DND-41 (cell line): ENCODE results near the gene DHRS7B.

ENCODE experiments used
- ATAC-seq: fragments of 200-7000 bp; cut with Tn5 transposase; 3 replicates; pipeline ENCODE4 v1.9.1; 2021; ENCODE audit warnings: low read depth; ENCODE audit not compliant: insufficient read depth
- DNase-seq: peaks from one replicate; pipeline ENCODE4 v3.0.0-alpha.2; 2020
- H2AFZ ChIP-seq: 2 replicates; pipeline ENCODE4 v1.6.0; 2012; ENCODE audit warnings: low read depth, low read length
- H3K27ac ChIP-seq: 2 replicates; pipeline ENCODE4 v1.5.1; 2012; ENCODE audit warnings: low read length, inconsistent platforms
- H3K27me3 ChIP-seq: fragments of 200-600 bp; sonication (generic); 2 replicates; pipeline ENCODE4 v1.6.0; 2012; ENCODE audit warnings: low read length, mild to moderate bottlenecking, inconsistent platforms; ENCODE audit not compliant: insufficient read depth, poor library complexity
- H3K36me3 ChIP-seq: 2 replicates; pipeline ENCODE4 v1.5.1; 2012; ENCODE audit warnings: low read length, inconsistent platforms; ENCODE audit not compliant: insufficient read depth
- H3K4me1 ChIP-seq: 2 replicates; pipeline ENCODE4 v1.5.1; 2012; ENCODE audit warnings: mild to moderate bottlenecking, low read length; ENCODE audit not compliant: insufficient read depth
- H3K4me2 ChIP-seq: 2 replicates; pipeline ENCODE4 v1.6.0; 2012; ENCODE audit warnings: mild to moderate bottlenecking, moderate library complexity, low read length, inconsistent platforms; ENCODE audit not compliant: insufficient read depth
- H3K4me3 ChIP-seq, 2 experiments: fragments of 200-600 bp in 1 of 2; shearing (Covaris generic) in 1 of 2; 2 replicates each; pipeline ENCODE4 v1.5.1; 2012 to 2016; ENCODE audit warnings: inconsistent platforms in 2 of 2, low read length in 2 of 2, mild to moderate bottlenecking in 2 of 2, low read depth in 1 of 2, moderate library complexity in 1 of 2
- H3K79me2 ChIP-seq: 2 replicates; pipeline ENCODE4 v1.6.0; 2012; ENCODE audit warnings: low read length, inconsistent platforms; ENCODE audit not compliant: insufficient read depth
- H3K9ac ChIP-seq: 2 replicates; pipeline ENCODE4 v1.6.0; 2012; ENCODE audit warnings: low read depth, mild to moderate bottlenecking, inconsistent platforms, low read length, moderate library complexity
- H3K9me3 ChIP-seq: 2 replicates; pipeline ENCODE4 v1.5.1; 2012; ENCODE audit warnings: low read length, moderate library complexity, mild to moderate bottlenecking, inconsistent platforms; ENCODE audit not compliant: insufficient read depth, severe bottlenecking
- H4K20me1 ChIP-seq: 2 replicates; pipeline ENCODE4 v1.6.0; 2012; ENCODE audit warnings: low read length; ENCODE audit not compliant: insufficient read depth
- EZH2 ChIP-seq: IDR thresholded peaks from 3 replicates; pipeline ENCODE4 v1.6.1; 2012; ENCODE audit warnings: borderline replicate concordance, low read depth, mild to moderate bottlenecking, moderate library complexity, low read length, inconsistent platforms; ENCODE audit not compliant: severe bottlenecking
- TF ChIP-seq, protein P1 (sequence below): IDR thresholded peaks from 2 replicates; pipeline ENCODE4 v1.5.1; 2012; ENCODE audit warnings: borderline replicate concordance, low read length, moderate library complexity, mild to moderate bottlenecking; ENCODE audit not compliant: poor library complexity, severe bottlenecking; ENCODE audit errors: extremely low read depth

DHRS7B gene

DNA sequence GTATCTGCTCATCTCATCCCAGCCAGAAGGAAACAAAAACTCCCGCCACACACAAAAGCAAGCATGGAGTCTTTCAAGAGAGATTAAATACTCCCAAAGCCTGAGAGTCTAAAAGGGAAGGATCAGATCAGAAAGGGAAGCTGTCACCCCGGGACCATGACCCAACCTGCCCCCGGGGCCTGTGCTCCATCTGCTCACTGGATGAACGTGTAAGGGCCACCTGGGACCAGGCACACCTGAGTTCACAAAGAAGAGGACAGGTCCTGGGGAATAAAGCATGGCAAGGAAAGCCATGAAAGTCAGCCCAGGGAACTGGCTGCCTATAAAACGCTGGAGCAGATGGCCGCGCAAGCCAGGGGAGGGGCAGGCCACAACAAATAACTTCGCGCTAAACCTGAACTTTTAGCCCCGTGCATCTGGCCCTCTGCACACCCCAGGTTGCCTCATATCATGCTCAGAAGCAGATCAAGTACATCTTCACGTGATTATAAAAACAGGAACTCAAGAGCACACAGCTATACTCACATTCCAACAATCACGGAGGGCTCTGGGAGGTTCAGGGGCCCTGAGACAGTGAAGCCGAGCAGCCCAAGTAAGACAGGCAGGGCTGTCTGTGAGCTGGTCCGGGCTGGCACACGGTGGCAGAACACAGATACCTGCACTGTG, 83.8 kb downstream of the DHRS7B start:
- peaks cover 57% of the 10 kb centered on the region for H3K36me3 ChIP-seq

GRCh38 chr17:21211825-21212479, 85.2 kb downstream of the DHRS7B start:
- TF ChIP-seq, protein P1, sequence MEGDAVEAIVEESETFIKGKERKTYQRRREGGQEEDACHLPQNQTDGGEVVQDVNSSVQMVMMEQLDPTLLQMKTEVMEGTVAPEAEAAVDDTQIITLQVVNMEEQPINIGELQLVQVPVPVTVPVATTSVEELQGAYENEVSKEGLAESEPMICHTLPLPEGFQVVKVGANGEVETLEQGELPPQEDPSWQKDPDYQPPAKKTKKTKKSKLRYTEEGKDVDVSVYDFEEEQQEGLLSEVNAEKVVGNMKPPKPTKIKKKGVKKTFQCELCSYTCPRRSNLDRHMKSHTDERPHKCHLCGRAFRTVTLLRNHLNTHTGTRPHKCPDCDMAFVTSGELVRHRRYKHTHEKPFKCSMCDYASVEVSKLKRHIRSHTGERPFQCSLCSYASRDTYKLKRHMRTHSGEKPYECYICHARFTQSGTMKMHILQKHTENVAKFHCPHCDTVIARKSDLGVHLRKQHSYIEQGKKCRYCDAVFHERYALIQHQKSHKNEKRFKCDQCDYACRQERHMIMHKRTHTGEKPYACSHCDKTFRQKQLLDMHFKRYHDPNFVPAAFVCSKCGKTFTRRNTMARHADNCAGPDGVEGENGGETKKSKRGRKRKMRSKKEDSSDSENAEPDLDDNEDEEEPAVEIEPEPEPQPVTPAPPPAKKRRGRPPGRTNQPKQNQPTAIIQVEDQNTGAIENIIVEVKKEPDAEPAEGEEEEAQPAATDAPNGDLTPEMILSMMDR: no peak
- no peak for TF ChIP-seq EZH2
- Histone ChIP-seq H3K9me3 (no peaks in the 10 kb centered on the region), H3K27ac (no peak overlapping the region; the same call in 1 of the 2 replicates), H3K4me3 (peak overlapping the region in 1 of 2 experiments; percentile 88; a peak in 3 of 4 replicates), H3K4me2 (peak overlapping the region; percentile 86), H3K9ac (peak overlapping the region; percentile 98; the same call in 1 of the 2 replicates), H3K36me3 (peaks cover 55% of the 10 kb centered on the region), H3K27me3 (no peaks in the 10 kb centered on the region), H3K4me1 (peaks cover 47% of the 10 kb centered on the region), H3K79me2 (peaks cover 93% of the 10 kb centered on the region), H2AFZ (no peak overlapping the region), H4K20me1 (peaks cover 62% of the 10 kb centered on the region)
- ATAC-seq (no peak), DNase-seq (no peak)

More for the DNA sequence above, 83.8 kb downstream of the DHRS7B start:
- Histone ChIP-seq H3K27ac (no peak overlapping the region), H2AFZ (no peak overlapping the region), H3K79me2 (peaks cover 93% of the 10 kb centered on the region), H3K9me3 (no peaks in the 10 kb centered on the region), H3K4me3 (no peak overlapping the region), H3K4me1 (peaks cover 41% of the 10 kb centered on the region), H4K20me1 (peaks cover 76% of the 10 kb centered on the region), H3K4me2 (peak overlapping the region; percentile 86; the same call in 1 of the 2 replicates), H3K27me3 (no peaks in the 10 kb centered on the region), H3K9ac (no peak overlapping the region)
- no peak for TF ChIP-seq EZH2
- TF ChIP-seq, protein P1: no peak
- DNase-seq (no peak), ATAC-seq (no peak)

GRCh38 chr17:21212826-21213637, 86.3 kb downstream of the DHRS7B start:
- ATAC-seq (no peak; the same call in 2 of the 3 replicates), DNase-seq (no peak)
- peaks cover 59% of the 10 kb centered on the region for H3K36me3 ChIP-seq
- H3K27ac ChIP-seq: peak overlapping the region; percentile 93
- peak overlapping the region; percentile 86 for H3K4me2 ChIP-seq
- TF ChIP-seq, protein P1: no peak
- TF ChIP-seq EZH2: no peak
- H3K9me3 ChIP-seq: no peaks in the 10 kb centered on the region
- H3K4me1 ChIP-seq: peaks cover 47% of the 10 kb centered on the region
- H3K4me3 ChIP-seq: peak overlapping the region; percentile 88 to 99
- H4K20me1 ChIP-seq: peaks cover 59% of the 10 kb centered on the region
- H3K79me2 ChIP-seq: peaks cover 95% of the 10 kb centered on the region
- peak overlapping the region; percentile 98 for H3K9ac ChIP-seq
- peak overlapping the region; percentile 90; the same call in 1 of the 2 replicates for H2AFZ ChIP-seq
- no peaks in the 10 kb centered on the region for H3K27me3 ChIP-seq
